Naive thymus-derived CD4-positive, alpha-beta T cell (primary cell): ENCODE results near the gene ANXA10. TPM values are rescaled to one million over a fixed set of nuclear protein-coding genes. Genes with fewer than 3 reads are reported as not detected.
"Not testable (repeated sequence)": the region's sequence is repeated elsewhere in the genome, so short reads cannot be mapped to it uniquely, and the experiment has no call there.

ENCODE experiments used
- ATAC-seq: fragments of 150-1000 bp; cut with Tn5 transposase; 2 replicates; pipeline ENCODE4 v1.10.0; 2021; ENCODE audit warnings: mild to moderate bottlenecking, moderate library complexity
- CTCF ChIA-PET: fragments of 350-600 bp; sonication (Branson Sonifier 250); formaldehyde crosslinking; loops from one replicate; lab custom pipeline; 2021; ENCODE audit warnings: antibody characterized with exemption; lab: Charles Lee
- POLR2A ChIA-PET: fragments of 350-600 bp; sonication (Branson Sonifier 250); formaldehyde crosslinking; loops from one replicate; lab custom pipeline; 2021; ENCODE audit warnings: antibody characterized with exemption, inconsistent platforms; lab: Charles Lee
- DNase-seq, 9 donors: peaks; one replicate each; pipeline versions ENCODE4 v3.0.0 to v3.0.0-alpha.2; 2020 to 2022; ENCODE audit warnings: mixed read lengths in 1 of 9
- H3K27ac ChIP-seq: one replicate; pipeline ENCODE4 v1.7.0; 2013; ENCODE audit warnings: mild to moderate bottlenecking, low read depth, low read length, moderate library complexity
- H3K27me3 ChIP-seq, 2 donors: one replicate each; pipeline ENCODE4 v1.7.0; 2013; ENCODE audit warnings: low read length in 2 of 2, mild to moderate bottlenecking in 2 of 2, moderate library complexity in 2 of 2; ENCODE audit not compliant: control insufficient read depth in 2 of 2, insufficient read depth in 2 of 2
- H3K36me3 ChIP-seq, 3 experiments: 1 replicate in 2 of 3; 2 replicates in 1 of 3; pipeline ENCODE4 v1.7.0; 2013; ENCODE audit warnings: low read length in 3 of 3, mild to moderate bottlenecking in 3 of 3, moderate library complexity in 1 of 3; ENCODE audit not compliant: insufficient read depth in 3 of 3, control insufficient read depth in 2 of 3
- H3K4me1 ChIP-seq, 2 donors: one replicate each; pipeline ENCODE4 v1.7.0; 2013; ENCODE audit warnings: low read length in 2 of 2, mild to moderate bottlenecking in 2 of 2, moderate library complexity in 1 of 2; ENCODE audit not compliant: control insufficient read depth in 2 of 2, insufficient read depth in 2 of 2
- H3K4me3 ChIP-seq: 2 replicates; pipeline ENCODE4 v1.7.0; 2013; ENCODE audit warnings: mild to moderate bottlenecking, low read length
- H3K9me3 ChIP-seq, 3 experiments: 1 replicate in 2 of 3; 2 replicates in 1 of 3; pipeline ENCODE4 v1.7.0; 2013; ENCODE audit warnings: low read length in 3 of 3; ENCODE audit not compliant: control insufficient read depth in 2 of 3
- H3K27ac Mint-ChIP-seq, 9 donors: one replicate each; pipeline ENCODE4 v1.8.0; 2020 to 2022; ENCODE audit warnings: mixed read lengths in 9 of 9, mild to moderate bottlenecking in 8 of 9, moderate library complexity in 5 of 9, inconsistent platforms in 2 of 9
- H3K27me3 Mint-ChIP-seq, 5 donors: one replicate each; pipeline ENCODE4 v1.8.0; 2021 to 2022; ENCODE audit warnings: mixed read lengths in 5 of 5, mild to moderate bottlenecking in 1 of 5
- H3K36me3 Mint-ChIP-seq, 5 donors: one replicate each; pipeline ENCODE4 v1.8.0; 2020 to 2022; ENCODE audit warnings: mixed read lengths in 5 of 5, mild to moderate bottlenecking in 3 of 5, inconsistent platforms in 1 of 5
- H3K4me1 Mint-ChIP-seq, 7 donors: one replicate each; pipeline ENCODE4 v1.8.0; 2020 to 2022; ENCODE audit warnings: mixed read lengths in 7 of 7, mild to moderate bottlenecking in 3 of 7, inconsistent platforms in 1 of 7
- H3K4me3 Mint-ChIP-seq, 10 donors: one replicate each; pipeline ENCODE4 v1.8.0; 2020 to 2022; ENCODE audit warnings: mild to moderate bottlenecking in 10 of 10, mixed read lengths in 10 of 10, moderate library complexity in 6 of 10, inconsistent platforms in 2 of 10
- H3K9me3 Mint-ChIP-seq, 11 donors: one replicate each; pipeline ENCODE4 v1.8.0; 2020 to 2022; ENCODE audit warnings: mixed read lengths in 11 of 11, mild to moderate bottlenecking in 4 of 11, inconsistent platforms in 1 of 11, moderate library complexity in 1 of 11
- intact Hi-C, 2 donors: fragments of 100-400 bp; cut with micrococcal nuclease; formaldehyde crosslinking; loops; one replicate each; pipeline ENCODE4 v1.15.1; 2023
- polyA plus RNA-seq, 2 donors: library from polyadenylated mRNA; unstranded; fragments of 300-500 nt; fragmentation: Illumina TruSeq; gene quantifications; one replicate each; pipeline ENCODE4 v1.2.3, GENCODE V29; 2021
- total RNA-seq, 6 experiments: library from RNA in 5 of 6; stranded (reverse) in 5 of 6; gene quantifications; 1 replicate in 5 of 6; 2 replicates in 1 of 6; pipeline ENCODE4 v1.2.3 and lab custom pipeline; 2021 to 2026

The ANXA10 gene
- total and polyA plus RNA-seq, 7 experiments from 2014 or later, result not detected

DNA sequence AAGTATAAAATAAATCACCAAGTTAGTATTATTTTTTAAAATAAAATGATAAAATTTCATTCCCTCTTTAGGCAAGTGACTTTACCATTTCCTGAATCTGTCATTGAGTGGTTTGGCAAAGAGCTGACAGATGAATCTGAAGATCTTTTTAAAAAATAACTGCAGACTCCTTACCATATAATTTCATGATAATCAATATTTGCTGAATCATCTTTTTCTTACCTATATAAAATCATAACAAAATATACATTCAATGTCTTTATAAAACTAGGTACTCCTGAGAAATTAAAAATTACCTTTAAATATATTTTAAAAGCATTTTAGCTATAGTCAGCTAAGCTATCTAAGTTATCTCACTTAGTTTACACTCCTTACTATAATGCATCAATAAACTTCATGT, 17.2 kb downstream of the ANXA10 start:
- Histone ChIP-seq H3K9me3 (no peaks in the 10 kb centered on the region), H3K36me3 (no peaks in the 10 kb centered on the region), H3K4me1 (no peaks in the 10 kb centered on the region), H3K27me3 (no peaks in the 10 kb centered on the region), H3K27ac (no peak overlapping the region), H3K4me3 (no peak overlapping the region)
- POLR2A ChIA-PET, result no interaction called here
- CTCF ChIA-PET, result no interaction called here
- intact Hi-C loops, result no loop called here
- H3K27ac Mint-ChIP-seq, result no peak overlapping the region
- H3K4me3 Mint-ChIP-seq, result no peak overlapping the region
- DNase-seq, result no peak
- ATAC-seq, result no peak
- no peaks in the 10 kb centered on the region for H3K4me1 Mint-ChIP-seq
- peaks cover 0 to 3% (median 0%) of the 10 kb centered on the region in 11 donors for H3K9me3 Mint-ChIP-seq
- no peaks in the 10 kb centered on the region for H3K36me3 Mint-ChIP-seq
- peaks cover 0 to 8% (median 2%) of the 10 kb centered on the region in 5 donors for H3K27me3 Mint-ChIP-seq

DNA sequence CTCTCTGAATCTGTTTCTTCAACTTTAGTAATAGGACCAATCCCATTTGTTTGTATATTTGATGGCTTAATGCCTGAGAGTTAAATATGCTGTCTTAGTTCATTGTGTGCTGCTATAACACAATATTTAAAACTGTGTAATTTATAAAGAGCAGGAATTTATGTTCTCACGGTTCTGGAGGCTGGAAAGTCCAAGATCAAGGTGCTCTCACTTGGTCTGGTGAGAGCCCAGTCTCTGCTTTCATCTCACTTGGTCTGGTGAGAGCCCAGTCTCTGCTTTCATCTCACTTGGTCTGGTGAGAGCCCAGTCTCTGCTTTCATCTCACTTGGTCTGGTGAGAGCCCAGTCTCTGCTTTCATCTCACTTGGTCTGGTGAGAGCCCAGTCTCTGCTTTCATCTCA, 20.7 kb downstream of the ANXA10 start:
- DNase-seq, CTCF ChIA-PET, H3K9me3 Mint-ChIP-seq, H3K36me3 ChIP-seq, ATAC-seq, H3K4me1 Mint-ChIP-seq, H3K27ac Mint-ChIP-seq, H3K4me3 Mint-ChIP-seq, H3K4me3 ChIP-seq, intact Hi-C loops, H3K4me1 ChIP-seq, POLR2A ChIA-PET, H3K27me3 ChIP-seq, H3K36me3 Mint-ChIP-seq, H3K27ac ChIP-seq, H3K9me3 ChIP-seq: not testable (repeated sequence)
- H3K27me3 Mint-ChIP-seq, result peaks cover 0 to 25% (median 0%) of the 10 kb centered on the region in 5 donors

DNA sequence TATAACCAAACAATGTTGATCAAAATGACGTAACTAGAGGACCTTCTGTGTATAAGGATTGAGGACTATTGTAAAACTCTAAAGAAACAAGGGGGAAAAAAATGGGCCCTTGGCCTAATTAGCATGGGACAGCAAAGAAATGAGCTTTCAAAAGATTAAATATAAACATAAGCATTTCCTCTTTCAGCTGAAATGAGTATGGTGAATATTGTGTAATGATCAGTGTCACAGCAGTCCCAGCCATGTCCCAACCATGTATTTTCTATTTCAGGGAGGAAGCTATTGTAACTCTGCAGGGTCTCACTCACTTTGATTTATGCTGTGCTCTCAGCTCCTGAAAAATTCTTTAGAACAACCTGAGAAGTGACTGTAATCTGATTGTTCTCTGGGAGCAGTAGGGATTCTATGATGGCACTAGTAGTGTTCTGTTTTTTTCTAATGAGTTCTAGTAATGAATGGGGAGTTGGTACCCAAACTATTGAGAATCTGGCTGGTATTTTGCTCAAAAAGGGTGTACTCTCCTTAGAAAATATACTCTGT, 25.8 kb downstream of the ANXA10 start:
- H3K9me3 ChIP-seq, result no peaks in the 10 kb centered on the region
- POLR2A ChIA-PET, result no interaction called here
- no peak overlapping the region for H3K4me3 Mint-ChIP-seq
- H3K4me1 ChIP-seq, result no peaks in the 10 kb centered on the region
- ATAC-seq, result no peak
- no peaks in the 10 kb centered on the region for H3K36me3 Mint-ChIP-seq
- H3K4me3 ChIP-seq, result no peak overlapping the region
- H3K36me3 ChIP-seq, result no peaks in the 10 kb centered on the region
- no peak for DNase-seq
- peaks cover 0 to 24% (median 8%) of the 10 kb centered on the region in 5 donors for H3K27me3 Mint-ChIP-seq
- H3K4me1 Mint-ChIP-seq, result no peaks in the 10 kb centered on the region
- H3K27me3 ChIP-seq, result no peaks in the 10 kb centered on the region
- intact Hi-C loops, result no loop called here
- H3K9me3 Mint-ChIP-seq, result peaks cover 0 to 3% (median 0%) of the 10 kb centered on the region in 11 donors
- H3K27ac ChIP-seq, result no peak overlapping the region
- no peak overlapping the region for H3K27ac Mint-ChIP-seq
- CTCF ChIA-PET, result no interaction called here

DNA sequence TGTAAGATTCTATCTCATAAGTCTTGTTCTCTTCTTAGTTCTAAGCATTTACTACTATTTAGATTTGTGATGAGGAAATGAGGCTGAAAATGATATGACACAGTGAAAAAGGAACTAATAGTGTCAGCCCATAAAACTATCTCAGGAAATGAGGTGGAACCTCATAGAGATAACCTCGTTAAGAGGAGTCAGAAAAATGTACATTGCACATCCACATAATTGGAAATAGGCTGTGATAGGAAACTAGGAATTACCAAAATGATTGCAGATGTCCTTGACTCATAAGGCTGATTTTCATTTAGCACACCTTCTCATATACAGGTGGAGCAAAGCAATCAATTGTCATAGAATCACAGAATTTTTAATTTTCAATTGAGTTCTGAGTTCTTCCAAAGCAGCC, 26.8 kb downstream of the ANXA10 start:
- Mint-ChIP-seq H3K36me3 (no peaks in the 10 kb centered on the region), H3K4me1 (no peaks in the 10 kb centered on the region), H3K27me3 (peaks cover 0 to 24% (median 9%) of the 10 kb centered on the region in 5 donors), H3K9me3 (peaks cover 0 to 3% (median 0%) of the 10 kb centered on the region in 11 donors), H3K27ac (no peak overlapping the region), H3K4me3 (no peak overlapping the region)
- DNase-seq (no peak), ATAC-seq (no peak)
- Histone ChIP-seq H3K27ac (no peak overlapping the region), H3K9me3 (no peaks in the 10 kb centered on the region), H3K4me3 (no peak overlapping the region), H3K27me3 (no peaks in the 10 kb centered on the region), H3K4me1 (no peaks in the 10 kb centered on the region), H3K36me3 (no peaks in the 10 kb centered on the region)
- POLR2A ChIA-PET, result no interaction called here
- intact Hi-C loops, result no loop called here
- CTCF ChIA-PET, result no interaction called here

DNA sequence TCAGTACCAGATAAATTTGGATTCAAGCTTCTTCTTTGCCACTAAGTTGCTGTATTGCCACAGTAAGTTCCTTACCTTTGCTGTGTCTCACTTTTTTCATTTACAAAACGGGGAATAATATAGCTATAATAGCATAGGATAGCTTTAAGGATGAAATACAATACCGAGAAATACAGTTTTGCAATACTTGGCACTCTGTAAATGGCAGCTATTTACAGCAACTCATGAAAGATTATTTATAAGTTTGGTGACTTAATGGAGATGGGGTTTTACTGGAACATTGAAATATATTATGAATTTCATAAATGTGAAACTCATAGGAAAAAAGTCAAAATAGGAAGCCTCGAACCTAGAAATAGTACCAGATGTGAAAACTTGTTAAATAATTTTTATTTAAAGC, 27.6 kb downstream of the ANXA10 start:
- no peaks in the 10 kb centered on the region for H3K4me1 Mint-ChIP-seq
- ATAC-seq (no peak), DNase-seq (no peak)
- H3K9me3 ChIP-seq, result no peaks in the 10 kb centered on the region
- intact Hi-C loops, result no loop called here
- POLR2A ChIA-PET, result no interaction called here
- H3K27me3 ChIP-seq, result no peaks in the 10 kb centered on the region
- no peak overlapping the region for H3K4me3 Mint-ChIP-seq
- no peak overlapping the region for H3K27ac ChIP-seq
- H3K27me3 Mint-ChIP-seq, result peaks cover 0 to 22% (median 7%) of the 10 kb centered on the region in 5 donors
- no peak overlapping the region for H3K4me3 ChIP-seq
- H3K9me3 Mint-ChIP-seq, result peaks cover 0 to 3% (median 0%) of the 10 kb centered on the region in 11 donors
- CTCF ChIA-PET, result interaction anchor here (0.5 kb wide), 1 partner anchor 34 kb away, joined by 3 read pairs; no protein-coding TSS in a partner anchor
- H3K36me3 ChIP-seq, result no peaks in the 10 kb centered on the region
- no peak overlapping the region for H3K27ac Mint-ChIP-seq
- H3K4me1 ChIP-seq, result no peaks in the 10 kb centered on the region
- no peaks in the 10 kb centered on the region for H3K36me3 Mint-ChIP-seq

DNA sequence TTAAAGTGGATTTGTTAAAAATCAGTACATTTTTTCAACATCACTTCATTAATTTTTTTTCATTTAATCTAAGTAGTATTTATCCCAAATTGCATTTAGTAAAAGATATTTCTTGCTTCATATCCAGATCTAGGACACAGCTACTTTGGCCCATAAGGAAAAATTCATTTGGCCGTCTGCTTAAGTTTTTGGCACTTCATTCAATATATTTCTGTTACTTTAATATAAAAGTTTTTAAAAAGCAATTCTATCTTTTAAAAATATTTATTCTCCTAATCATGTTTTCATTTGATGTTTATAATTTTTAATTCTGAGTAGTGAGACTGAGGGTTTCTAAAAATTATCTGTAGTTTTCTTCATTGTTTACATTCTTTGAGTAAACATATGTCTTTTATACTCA, 28.5 kb downstream of the ANXA10 start:
- Mint-ChIP-seq H3K4me3 (no peak overlapping the region), H3K4me1 (no peaks in the 10 kb centered on the region), H3K36me3 (no peaks in the 10 kb centered on the region), H3K27me3 (peaks cover 0 to 20% (median 7%) of the 10 kb centered on the region in 5 donors), H3K9me3 (peaks cover 0 to 3% (median 0%) of the 10 kb centered on the region in 11 donors), H3K27ac (no peak overlapping the region)
- ATAC-seq, result no peak
- H3K4me1 ChIP-seq, result no peaks in the 10 kb centered on the region
- no peak for DNase-seq
- H3K27me3 ChIP-seq, result no peaks in the 10 kb centered on the region
- H3K9me3 ChIP-seq, result no peaks in the 10 kb centered on the region
- ChIA-PET CTCF (no interaction called here), POLR2A (no interaction called here)
- H3K4me3 ChIP-seq, result no peak overlapping the region
- H3K27ac ChIP-seq, result no peak overlapping the region
- no peaks in the 10 kb centered on the region for H3K36me3 ChIP-seq
- intact Hi-C loops, result no loop called here

DNA sequence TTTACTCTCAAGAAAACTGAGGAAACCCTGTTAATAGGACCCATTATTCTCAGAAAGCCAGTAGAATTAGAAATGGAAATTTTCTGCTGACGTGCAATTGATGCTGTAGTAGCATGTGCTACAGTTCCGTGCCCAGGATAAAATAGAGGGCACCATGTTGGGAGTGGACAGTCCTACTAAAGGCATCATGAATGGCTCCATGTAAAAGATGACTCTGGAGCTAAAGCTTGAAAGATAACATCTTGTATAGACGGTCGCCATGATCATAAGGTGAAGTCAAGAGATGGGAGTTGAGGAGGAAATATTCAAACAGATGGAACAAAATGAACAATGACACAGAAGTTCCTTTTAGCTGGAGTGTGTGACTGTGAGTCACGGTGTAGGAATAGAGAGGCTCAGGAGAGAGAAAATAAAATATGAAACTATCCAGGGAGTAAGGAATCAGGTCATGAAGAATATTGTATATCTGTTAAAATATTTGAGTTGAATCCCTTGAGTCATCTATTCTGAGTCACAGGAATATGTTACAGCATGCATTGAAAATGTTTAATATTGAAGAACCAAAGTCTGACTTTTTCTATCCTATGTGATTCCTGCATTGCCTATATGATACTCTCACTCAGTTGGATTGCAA, 31.8 kb downstream of the ANXA10 start:
- no peaks in the 10 kb centered on the region for H3K9me3 ChIP-seq
- Mint-ChIP-seq H3K27ac (no peak overlapping the region), H3K36me3 (no peaks in the 10 kb centered on the region), H3K4me1 (no peaks in the 10 kb centered on the region), H3K27me3 (peaks cover 3 to 24% (median 7%) of the 10 kb centered on the region in 5 donors), H3K4me3 (no peak overlapping the region), H3K9me3 (peaks cover 0 to 3% (median 0%) of the 10 kb centered on the region in 11 donors)
- no peak overlapping the region for H3K4me3 ChIP-seq
- no peak overlapping the region for H3K27ac ChIP-seq
- DNase-seq (no peak), ATAC-seq (no peak)
- ChIA-PET CTCF (no interaction called here), POLR2A (no interaction called here)
- intact Hi-C loops, result no loop called here
- no peaks in the 10 kb centered on the region for H3K4me1 ChIP-seq
- no peaks in the 10 kb centered on the region for H3K36me3 ChIP-seq
- no peaks in the 10 kb centered on the region for H3K27me3 ChIP-seq
